ENCODE results near the gene RBM43. TPM values are rescaled to one million over a fixed set of nuclear protein-coding genes. Genes with fewer than 3 reads are reported as not detected.
A peak's percentile ranks its signal among the peaks of the same experiment; 100 is the strongest.
"Not testable (repeated sequence)": the region's sequence is repeated elsewhere in the genome, so short reads cannot be mapped to it uniquely, and the experiment has no call there.

RBM43 gene
- total RNA-seq, result 1.6 TPM
- long read RNA-seq, result 0 reads

- ATAC-seq (ENCODE audit: poor library complexity) (peak; percentile 98), DNase-seq (peak; percentile 94)
- intact Hi-C loops (cut with DNase I), result no loop called here
Measured at GRCh38 chr2:151261231-151261976, at the start of gene RBM43. RBM43 (minus strand) TSS chr2:151261863; CDS start chr2:151261727, 136 bp downstream.

GRCh38 chr2:151310313-151310712 lies 48.6 kb upstream of the RBM43 start:
- intact Hi-C loops (cut with DNase I); ATAC-seq (ENCODE audit: poor library complexity): not testable (repeated sequence)

GRCh38 chr2:151306621-151307020 lies 45.0 kb upstream of the RBM43 start:
- intact Hi-C loops (cut with DNase I), result no loop called here
- ATAC-seq (ENCODE audit: poor library complexity) (peak; percentile 74), DNase-seq (no peak)

More at GRCh38 chr2:151310313-151310712, 48.6 kb upstream of the RBM43 start:
- DNase-seq, result not testable (repeated sequence)

GRCh38 chr2:151305129-151305691 lies 43.5 kb upstream of the RBM43 start:
- ATAC-seq (ENCODE audit: poor library complexity) (no peak), DNase-seq (no peak)
- intact Hi-C loops (cut with DNase I), result no loop called here

GRCh38 chr2:151302879-151303278 lies 41.2 kb upstream of the RBM43 start:
- intact Hi-C loops (cut with DNase I), result no loop called here
- DNase-seq (no peak), ATAC-seq (ENCODE audit: poor library complexity) (no peak)

- intact Hi-C loops (cut with DNase I), result no loop called here
- ATAC-seq (ENCODE audit: poor library complexity) (no peak), DNase-seq (no peak)
Measured at GRCh38 chr2:151302404-151302803, 40.7 kb upstream of the RBM43 start.

GRCh38 chr2:151299920-151300539 lies 38.4 kb upstream of the RBM43 start:
- DNase-seq (no peak), ATAC-seq (ENCODE audit: poor library complexity) (no peak)
- intact Hi-C loops (cut with DNase I), result no loop called here

GRCh38 chr2:151297882-151298281 lies 36.2 kb upstream of the RBM43 start:
- intact Hi-C loops (cut with DNase I), result no loop called here
- ATAC-seq (ENCODE audit: poor library complexity), result peak; percentile 22
- DNase-seq, result no peak

GRCh38 chr2:151295926-151296325 lies 34.3 kb upstream of the RBM43 start:
- ATAC-seq (ENCODE audit: poor library complexity); intact Hi-C loops (cut with DNase I); DNase-seq: not testable (repeated sequence)

- no peak for ATAC-seq (ENCODE audit: poor library complexity)
- DNase-seq, result no peak
- intact Hi-C loops (cut with DNase I), result no loop called here
Measured at GRCh38 chr2:151292546-151292945, 30.9 kb upstream of the RBM43 start.

- intact Hi-C loops (cut with DNase I), result no loop called here
- ATAC-seq (ENCODE audit: poor library complexity), result no peak
- no peak for DNase-seq
Measured at GRCh38 chr2:151292141-151292540, 30.5 kb upstream of the RBM43 start.

- intact Hi-C loops (cut with DNase I), result no loop called here
- ATAC-seq (ENCODE audit: poor library complexity) (no peak), DNase-seq (no peak)
Measured at GRCh38 chr2:151291224-151291623, 29.6 kb upstream of the RBM43 start.

GRCh38 chr2:151289972-151290866 lies 28.6 kb upstream of the RBM43 start:
- DNase-seq (no peak), ATAC-seq (ENCODE audit: poor library complexity) (peak; percentile 57)
- intact Hi-C loops (cut with DNase I), result loop anchor here (5.0 kb wide), 1 partner anchor 122 kb away; no protein-coding TSS in a partner anchor

- DNase-seq, result no peak
- ATAC-seq (ENCODE audit: poor library complexity), result no peak
- intact Hi-C loops (cut with DNase I), result loop anchor here (5.0 kb wide), 1 partner anchor 125 kb away; no protein-coding TSS in a partner anchor
Measured at GRCh38 chr2:151287513-151288250, 26.0 kb upstream of the RBM43 start.

- intact Hi-C loops (cut with DNase I), result no loop called here
- ATAC-seq (ENCODE audit: poor library complexity) (no peak), DNase-seq (no peak)
Measured at GRCh38 chr2:151282401-151282800, 20.7 kb upstream of the RBM43 start.

GRCh38 chr2:151280271-151280670 lies 18.6 kb upstream of the RBM43 start:
- no peak for ATAC-seq (ENCODE audit: poor library complexity)
- DNase-seq, result no peak
- intact Hi-C loops (cut with DNase I), result no loop called here

- ATAC-seq (ENCODE audit: poor library complexity) (no peak), DNase-seq (no peak)
- intact Hi-C loops (cut with DNase I), result no loop called here
Measured at GRCh38 chr2:151278487-151278886, 16.8 kb upstream of the RBM43 start.

GRCh38 chr2:151277067-151277466 lies 15.4 kb upstream of the RBM43 start:
- no peak for ATAC-seq (ENCODE audit: poor library complexity)
- DNase-seq, result no peak
- intact Hi-C loops (cut with DNase I), result no loop called here

All from Right ventricle myocardium superior (tissue), 1 donor.